Stimulated activated CD4-positive, alpha-beta T cell treated with anti-CD3 and anti-CD28 coated beads, Interleukin-2, amount 100 ng/mL, for 4 hours (primary cell): ENCODE results near the gene CFAP99.

Experiments
- DNase-seq: peaks from one replicate; pipeline ENCODE4 v3.0.0-alpha.2; 2020; ENCODE audit warnings: low read depth

CFAP99 gene

DNA sequence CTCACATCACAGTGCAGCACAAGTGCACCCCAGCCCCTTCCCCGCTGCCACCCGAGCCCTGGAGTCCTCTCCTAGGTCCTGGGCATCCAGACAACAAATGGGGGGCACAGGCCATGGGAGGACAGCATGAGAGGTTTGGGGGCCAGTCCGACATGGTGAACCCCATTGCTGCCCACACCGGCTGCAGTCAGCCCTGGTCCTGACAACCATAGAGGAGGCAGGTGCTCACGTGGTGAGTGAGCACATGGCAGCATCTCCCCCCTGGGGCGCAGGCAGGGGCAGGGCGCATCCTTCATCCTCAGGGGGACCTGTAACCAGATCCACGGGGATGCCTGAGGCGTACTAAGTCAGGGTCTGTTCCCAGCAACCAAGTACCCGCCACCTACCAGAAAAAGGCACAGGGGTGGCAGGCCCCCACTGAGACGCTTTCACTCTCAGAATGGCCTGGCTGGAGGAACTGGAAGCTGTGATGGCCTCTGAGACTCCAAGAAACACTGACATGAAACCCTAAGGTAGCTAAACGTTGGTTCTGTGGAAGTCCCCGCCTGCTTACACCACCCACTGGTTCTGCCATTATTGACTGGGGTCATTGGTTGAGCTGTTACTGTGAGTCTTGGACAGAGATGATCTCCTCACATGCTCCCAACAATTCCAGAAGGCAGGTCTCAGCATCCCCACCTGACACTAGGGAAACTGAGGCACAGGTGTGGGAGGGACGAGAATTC lies 6.8 kb upstream of the CFAP99 start:
- no peak for DNase-seq

DNA sequence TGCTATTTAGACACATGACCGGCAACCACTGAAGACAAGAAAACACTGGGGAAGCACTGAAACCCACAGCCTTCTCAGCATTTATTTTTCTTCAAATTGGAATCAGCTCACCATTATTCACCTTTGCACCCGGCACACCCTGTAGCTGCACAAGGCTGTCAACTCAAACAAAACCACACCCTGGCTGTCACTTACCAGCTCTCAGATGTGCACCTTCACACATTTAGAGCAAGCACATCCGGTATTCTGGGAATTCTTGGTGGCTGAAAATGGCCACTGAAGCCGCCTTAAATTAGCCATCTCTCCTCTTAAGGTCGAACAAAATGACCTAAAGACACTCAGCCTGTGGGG lies 6.2 kb upstream of the CFAP99 start:
- DNase-seq = peak; percentile 39

DNA sequence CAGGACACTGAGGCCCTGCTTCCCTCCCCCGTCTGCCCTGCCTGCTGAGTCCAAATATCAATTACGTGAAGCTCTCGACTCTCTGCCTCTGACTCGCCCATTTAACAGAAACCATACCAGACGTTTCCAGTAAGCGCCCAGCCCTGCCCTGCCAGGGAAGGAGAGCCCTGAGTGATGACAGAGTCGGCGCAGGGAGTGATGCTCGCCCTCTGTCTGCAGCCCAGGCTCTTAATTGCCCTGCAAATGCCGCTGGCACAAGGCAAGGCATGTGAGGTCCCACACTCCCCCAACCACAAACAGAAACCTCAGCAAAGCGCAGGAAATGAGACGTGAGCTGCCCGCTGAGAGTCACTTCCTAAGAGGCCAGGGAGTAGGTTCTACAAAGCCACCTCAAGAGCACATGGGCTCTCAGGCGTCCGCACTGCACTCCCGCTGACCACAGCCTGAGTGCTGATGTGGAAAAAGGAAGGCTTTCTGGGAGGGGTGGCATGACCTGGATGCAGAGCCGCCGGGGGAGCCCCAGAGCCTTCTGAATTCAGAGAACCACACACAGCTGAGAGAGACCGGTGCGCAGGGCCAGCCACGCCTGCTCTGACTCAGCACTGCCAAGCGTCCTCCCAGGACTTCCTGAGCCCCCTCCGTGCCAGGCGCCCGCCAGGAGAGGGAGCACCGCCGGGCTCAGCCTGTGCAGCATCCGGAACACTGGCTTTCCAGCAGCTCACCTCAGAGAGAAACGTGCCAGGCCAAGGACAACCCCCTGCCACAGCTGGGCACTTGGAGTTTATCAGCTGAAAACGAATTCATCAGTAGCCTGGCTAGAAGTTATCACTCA lies 5.7 kb upstream of the CFAP99 start:
- DNase-seq = peak; percentile 74

DNA sequence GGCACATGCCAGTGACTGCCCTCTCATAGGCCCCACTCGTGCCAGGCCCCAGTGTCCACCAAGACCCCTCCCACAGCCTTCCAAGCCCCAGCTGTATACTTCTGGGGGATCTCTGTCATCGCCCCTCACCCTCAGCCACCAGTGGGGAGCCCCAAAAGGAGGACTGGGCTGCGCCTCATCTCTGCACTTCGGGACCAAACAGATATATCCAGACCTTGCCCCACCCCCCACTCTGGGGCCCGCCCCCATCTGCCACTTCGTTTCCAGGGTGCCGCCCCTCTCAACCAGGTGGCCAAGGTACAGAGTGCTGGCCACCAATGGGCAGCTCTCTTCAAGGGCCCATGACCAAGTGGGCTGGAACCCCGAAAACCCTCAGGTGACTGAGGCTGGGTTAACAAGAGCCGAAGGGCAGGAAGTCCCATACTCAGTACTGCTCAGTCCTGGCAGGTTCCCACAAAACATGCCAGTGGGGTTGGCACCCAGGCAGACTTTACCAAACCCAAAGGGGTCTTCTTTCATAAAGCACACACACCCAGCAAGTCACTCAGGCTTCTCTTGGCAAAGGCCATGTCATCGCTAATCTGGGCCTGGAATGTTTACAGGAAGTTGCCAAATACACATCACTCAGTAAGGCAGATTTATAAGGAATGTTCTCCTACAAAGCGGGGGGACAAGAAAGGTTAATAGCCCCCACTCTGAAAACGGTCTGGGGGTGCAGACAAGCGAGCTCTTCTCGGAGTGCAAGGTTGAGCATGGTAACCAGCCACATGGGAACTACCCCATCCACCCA lies 4.7 kb upstream of the CFAP99 start:
- no peak for DNase-seq

DNA sequence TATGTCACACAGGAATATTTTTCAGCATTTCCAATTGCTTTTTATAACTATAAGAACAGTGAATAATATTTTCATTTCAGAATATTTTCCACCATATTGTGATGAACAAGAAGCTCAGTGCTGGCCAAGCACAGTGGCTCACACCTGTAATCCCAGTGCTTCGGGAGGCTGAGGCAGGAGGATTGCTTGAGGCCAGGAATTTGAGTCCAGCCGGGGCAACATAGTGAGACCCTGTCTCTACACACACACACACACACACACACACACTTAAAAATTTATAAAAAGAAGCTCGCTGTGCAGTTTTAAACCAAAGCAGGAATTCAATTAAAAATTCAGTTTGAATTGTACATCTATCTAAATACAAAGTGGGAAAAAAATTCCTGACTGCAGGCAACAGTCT lies 3.5 kb upstream of the CFAP99 start:
- DNase-seq = no peak

DNA sequence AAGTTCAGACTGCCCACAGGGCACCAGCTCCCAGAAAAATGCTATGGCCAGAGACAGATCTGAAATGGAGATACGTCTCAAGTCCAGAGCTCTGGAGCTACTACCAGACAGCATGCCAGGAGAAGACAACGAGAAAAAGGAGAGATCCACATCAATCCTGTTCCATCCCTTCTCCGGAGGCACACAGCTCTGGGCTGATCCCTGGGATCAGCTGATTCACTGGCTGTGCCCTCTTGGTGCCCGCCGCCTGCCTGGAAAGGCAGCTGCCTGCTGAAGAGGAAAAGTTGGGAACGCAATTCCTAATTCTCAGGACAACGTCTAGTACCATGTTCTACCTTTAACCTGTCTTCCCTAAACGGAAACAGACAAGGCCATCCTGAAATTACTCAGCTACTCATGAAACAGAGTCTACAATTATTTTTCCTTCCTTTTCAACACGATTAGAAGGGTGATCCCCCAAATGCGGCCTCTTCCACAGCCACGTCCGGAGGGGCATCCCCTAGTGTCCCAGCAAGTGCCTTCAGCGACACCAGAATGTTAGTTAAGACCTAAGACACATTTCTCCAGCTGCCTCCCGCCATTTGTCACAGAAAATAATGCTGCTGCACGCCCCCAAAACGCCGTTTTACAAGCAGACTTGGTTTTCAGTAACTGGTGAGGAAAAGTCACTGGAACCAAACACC lies 2.7 kb upstream of the CFAP99 start:
- DNase-seq = no peak

DNA sequence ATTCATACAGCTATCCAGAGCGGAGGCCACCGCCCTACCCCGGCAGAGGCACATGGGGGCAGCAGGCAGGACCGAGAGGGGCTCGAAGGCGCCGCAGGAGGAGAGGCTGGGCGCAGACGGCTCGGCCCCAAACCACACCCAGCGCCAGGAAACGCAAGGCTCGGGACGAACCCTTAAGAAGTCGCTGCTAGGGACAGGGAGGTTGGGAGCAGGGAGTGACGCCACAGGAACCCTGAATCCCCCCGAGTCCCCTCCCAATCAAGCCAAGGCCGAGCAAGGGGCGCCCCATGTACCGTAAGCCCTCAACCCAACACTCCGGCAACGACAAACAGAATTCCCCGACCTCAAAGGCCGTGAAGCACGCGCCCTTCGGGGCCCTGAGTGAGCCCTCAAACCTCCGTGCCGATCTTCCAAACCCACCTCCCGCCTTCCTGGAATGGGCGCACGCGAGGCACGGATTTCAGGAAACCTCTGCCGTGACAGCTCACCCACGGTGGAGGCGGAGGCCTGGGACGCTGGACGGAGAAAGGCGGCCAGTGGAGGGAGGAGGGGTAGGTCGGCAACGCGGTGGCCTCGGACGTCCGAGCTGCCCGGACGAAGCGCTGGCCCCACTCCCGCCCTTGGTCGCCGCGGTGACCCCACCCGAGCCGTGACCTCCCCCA lies 2.1 kb upstream of the CFAP99 start:
- DNase-seq = no peak

DNA sequence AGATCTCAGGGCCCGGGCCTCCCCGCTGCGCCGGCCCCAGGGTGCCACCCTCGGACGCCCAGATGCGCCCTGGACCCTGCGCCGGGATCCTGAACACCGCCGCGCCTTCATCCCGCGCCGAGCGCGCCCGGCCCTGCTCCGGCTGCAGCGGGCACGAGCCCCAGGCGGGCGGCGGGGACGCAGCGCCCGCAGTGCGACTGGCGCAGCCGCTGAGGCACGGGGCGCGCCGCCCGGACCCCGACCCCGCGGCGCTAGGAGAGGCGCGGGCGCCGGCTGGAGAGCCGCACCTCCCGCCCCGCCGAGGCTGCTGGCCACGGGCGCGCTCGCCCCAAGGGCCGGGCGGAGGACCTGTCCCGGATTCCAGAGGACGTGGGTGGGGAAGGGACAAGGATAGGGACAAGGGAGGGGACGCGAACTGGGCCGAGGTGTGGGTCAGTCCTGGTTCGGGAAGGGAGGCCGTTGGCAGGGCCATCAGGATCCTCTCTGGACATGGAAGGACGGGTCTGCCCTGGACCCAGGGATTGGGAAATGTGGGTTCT lies 1.5 kb upstream of the CFAP99 start:
- DNase-seq = no peak

DNA sequence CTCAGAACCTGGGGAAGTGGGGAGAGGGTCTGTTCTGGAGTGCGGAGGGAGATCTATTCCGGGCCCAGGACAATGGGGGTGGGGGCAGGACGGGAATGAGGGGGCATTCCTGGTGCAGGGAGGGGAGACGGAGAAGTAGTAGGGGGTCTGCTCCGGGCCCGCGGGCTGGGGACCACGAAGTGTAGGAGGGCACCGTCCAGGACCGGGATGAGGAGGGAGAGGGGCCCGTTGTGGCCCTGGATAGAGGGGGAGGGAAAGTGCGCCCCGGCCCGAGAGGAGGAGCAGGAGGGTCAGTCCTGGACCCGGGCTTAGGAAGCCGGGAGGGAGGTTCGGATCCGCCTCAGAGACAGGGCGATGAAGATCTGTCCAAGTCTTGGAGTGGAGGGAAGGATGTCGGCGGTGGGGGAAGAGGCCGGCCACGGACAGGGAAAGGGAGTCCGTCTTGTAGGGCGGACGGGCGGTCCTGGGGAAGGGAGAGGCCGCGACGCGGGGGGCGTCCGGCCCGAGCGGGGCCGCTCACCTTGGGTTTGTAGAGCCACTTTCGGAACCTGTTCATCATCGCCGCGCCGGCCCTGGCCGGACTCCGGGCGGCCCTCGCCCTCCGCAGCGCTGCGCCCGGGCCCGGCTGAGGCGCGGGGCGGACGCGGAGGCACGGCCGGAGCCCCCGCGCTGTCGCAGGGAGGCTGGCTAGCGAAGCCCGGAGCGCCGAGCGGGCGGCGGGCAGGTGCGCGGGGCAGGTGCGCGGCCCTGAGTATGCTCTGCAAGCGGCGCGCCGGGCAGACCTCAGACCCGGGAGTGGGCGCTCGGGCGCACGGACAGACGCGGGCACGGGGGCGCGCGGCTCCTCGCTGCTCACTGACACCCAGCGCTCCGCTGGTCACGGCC lies 748 bp upstream of the CFAP99 start, which contains the start of gene ZFYVE28:
Gene ZFYVE28 (minus strand): TSS at position 881 of the 885 bp plus-strand sequence. CDS start 322 bp downstream, at position 559.
- DNase-seq = no peak

DNA sequence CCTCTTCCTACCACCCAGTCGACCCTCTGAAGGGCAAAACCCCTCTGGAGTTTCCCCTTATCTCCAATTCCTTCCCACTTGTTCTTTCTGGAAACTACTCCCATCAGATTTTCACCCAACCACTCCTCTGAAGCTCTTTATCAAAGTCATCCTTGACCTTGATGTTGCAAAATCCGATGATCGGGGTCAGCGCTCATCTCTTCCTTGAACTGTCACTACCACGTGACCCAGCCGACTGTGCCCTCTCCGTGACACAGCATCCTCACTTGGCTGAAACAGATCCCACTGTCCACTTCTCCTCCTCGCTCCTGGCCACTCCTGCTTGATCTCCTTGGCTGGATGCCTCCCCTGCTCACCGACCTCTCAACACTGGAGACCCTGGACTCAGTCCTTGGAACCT lies 1.1 kb downstream of the CFAP99 start:
- DNase-seq = no peak

DNA sequence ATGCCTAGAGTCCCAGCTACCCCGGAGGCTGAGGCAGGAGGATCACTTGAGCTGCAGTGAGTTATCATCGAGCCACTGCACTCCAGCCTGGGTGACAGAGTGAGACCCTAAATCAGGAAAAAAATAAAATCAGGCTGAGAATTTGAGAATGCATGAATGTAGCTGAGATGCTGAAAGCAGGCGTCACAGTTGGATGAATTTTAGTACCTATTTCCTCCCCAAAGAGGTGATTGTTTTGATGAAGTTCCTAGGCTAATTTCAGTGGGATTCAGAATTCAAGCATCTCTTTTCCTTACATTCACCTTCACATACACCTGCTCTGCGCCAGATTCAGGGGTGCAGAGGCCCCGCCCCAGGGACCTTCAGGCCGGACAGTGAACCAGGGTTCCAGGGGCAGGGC lies 3.2 kb downstream of the CFAP99 start:
- no peak for DNase-seq

DNA sequence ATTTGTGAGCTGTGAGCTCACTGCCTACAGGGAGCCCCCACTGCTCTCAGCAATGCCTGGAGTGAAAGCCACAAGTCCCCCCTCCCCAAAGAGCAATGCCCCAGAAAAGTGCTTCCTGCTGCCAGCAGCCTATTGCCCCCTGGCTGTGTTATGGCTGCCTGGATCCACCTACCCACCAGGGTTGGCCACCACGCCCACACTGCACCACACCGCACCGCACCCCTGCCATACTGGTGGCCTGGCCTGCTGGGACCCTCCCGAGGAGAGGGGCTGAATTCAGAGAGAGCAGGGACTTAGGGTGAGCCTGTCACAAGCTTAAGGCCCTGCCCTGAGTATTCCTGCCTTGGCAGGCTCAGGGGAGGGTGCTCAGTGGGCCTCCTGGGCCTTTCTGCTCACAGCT lies 4.3 kb downstream of the CFAP99 start:
- no peak for DNase-seq

DNA sequence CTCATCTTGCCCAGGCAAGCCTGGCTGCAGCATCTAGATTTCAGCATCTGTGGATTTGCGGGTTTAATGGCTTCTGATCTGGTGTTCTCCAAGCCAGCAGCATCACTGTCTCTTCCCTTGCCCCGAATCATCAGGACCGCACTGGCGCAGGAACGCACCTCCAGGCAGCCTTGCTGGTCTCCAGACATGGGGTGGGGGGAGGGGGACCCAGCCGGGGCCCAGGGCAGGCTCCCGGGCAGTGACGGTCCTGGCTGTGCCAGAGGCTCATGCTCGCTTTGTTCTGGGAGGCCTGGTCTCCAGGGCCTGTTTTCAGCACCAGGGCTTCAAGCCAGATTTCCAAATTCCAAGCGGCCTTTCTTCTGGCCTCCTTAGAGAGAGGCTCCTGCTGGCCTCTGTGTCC lies 4.9 kb downstream of the CFAP99 start:
- no peak for DNase-seq

DNA sequence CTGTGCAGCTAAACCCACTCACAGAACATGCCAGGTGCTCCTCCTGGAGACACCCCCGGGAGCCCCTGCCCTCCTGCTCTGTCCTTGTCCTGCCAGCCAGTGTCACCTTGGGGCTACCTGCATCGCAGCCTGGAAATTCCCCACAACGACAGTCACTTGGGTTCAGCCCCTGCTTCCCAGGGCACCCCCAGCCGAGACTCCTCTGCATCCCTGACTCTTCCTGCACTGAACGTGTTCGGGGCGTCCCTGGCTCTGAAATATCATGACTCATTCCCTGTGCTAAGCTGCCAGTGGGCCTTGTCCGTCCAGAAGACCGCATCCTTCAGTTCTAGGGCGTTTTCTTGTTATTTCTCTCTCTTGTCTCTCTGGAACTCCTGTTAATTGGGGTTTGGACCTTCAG lies 5.8 kb downstream of the CFAP99 start:
- DNase-seq = no peak

DNA sequence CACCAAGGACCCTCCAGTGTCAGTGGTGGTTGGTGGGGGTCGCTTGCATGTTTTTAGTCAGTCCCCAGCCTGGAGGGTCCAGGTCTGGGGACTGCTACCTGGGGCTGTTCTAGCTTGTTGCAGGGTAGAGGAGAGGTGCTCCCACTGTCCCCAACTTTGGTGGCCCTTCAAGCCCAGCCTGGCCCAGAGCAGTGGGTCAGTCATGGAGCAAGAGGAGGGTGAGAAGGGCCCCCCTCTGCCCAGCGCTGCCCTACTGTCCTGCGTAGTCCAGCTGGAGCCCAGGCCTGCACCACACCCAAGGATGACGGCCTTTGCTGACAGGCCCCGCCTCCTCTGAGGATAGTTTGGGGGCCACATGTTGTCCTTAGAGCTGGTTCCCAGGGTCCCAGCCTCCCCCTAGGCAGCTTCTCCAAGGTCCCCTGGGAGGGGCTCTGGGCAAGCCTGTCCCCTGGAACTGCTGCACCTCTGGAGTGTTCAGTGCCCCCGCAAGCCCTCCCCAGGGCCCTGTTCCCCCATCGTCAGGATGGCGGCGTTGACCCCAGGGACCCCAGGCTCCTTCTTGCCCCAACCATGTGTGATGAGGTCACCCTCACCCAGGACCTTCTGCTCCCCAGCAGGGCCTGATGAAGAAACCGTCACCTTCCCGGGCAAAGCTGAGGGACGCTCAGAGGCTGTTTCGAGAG lies 6.8 kb downstream of the CFAP99 start:
- DNase-seq = no peak

DNA sequence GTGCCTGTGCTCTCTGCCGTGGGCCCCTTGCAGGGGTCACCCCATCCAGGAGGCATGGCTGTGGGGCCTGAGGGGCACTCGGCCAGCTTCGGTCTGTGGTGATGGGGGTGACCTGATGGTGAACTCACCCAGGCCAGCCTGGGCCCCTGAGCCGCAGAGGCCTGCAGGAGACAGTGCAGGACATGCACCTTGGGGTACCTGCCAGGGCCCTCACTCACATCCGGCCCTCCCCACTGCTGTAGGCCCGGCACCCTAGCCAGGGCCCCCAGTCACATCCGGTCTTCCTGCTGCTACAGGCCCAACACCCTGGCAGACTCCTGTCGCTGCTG lies 7.3 kb downstream of the CFAP99 start:
- no peak for DNase-seq

DNA sequence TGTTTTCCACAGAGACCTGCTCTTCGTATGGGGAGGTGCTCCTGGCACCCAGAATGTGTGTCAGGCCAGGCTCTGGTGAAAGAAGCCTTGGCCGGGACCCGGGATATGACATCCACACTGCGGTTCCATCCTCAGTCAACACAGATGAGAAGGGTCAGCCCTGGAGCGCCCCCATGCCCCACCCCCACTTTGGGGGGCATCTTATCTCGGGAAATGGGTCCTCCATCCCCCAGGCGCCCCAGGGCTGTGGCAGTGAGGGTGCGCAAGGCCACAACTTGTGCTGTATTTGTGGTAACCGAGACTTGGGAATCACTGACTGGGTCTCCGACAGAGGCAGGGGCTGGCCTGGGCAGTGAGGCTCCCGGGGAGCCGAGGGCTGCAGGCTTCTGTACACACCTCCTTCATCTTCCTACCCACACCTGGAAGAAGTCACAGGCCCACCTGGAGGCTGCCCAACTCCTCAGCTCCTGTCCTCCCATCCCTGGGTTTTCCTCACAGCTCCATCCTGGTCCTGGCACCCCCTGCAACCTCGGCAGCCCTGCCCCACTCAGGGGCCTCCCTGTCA lies 8.0 kb downstream of the CFAP99 start:
- no peak for DNase-seq

DNA sequence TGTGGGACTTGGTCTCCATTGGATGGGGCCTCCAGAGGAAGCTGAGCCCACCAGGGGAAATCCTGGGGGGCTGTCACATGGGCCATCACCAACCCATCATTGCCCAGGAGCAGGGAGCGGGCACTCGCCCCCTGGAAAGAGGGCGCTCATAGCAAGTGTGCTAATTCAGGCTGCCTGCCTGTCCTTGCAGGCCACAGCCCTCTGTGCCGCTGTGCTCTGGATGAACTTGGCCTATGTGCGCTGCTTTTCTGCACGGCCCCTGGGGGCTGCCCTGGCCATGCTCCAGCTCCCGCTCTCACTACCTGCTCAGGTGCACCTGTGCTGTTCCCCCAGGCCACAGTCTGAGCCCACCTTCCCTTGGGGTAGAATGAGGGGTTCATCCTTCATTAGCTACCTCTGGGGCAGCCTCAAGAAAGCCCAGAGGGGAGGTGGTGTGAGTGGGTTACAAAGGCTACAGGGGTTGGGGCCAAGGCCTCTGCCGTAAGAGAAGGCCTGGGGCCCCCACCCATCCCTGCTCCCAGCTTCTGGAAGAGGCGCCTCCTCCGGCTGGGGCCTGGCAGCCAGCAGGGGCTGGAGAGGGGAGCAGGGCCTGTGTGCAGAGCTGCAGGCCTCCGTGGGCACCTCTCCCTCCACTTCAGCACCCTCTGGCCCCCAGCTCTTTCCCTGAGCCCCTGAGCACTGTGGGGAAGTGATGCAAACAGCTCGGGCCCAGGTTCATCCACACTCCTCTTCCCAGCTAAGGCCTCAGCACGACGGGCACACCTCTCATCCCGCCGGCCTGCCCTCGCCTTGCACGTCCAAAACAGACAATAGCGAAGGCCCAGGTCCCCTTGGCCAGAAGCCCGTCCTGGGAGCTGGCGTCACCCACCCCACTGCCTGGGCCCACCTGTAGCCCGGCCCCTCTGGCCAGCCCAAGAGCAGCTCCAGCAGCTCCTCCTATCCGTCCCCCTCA lies 8.9 kb downstream of the CFAP99 start:
- no peak for DNase-seq
